HG03460 (cell line): ENCODE data around the gene FRZB.
"Not testable (repeated sequence)": the region's sequence is repeated elsewhere in the genome, so short reads cannot be mapped to it uniquely, and the experiment has no call there.

Experiments used
- ATAC-seq: cut with Tn5 transposase; IDR thresholded peaks from one replicate; pipeline ENCODE4 v1.9.1; 2021; ENCODE audit not compliant: unreplicated experiment

The FRZB gene

GRCh38 chr2:182866461-182867406 lies at the start of gene FRZB:
Gene FRZB, minus strand, starts transcription at chr2:182866637. Its CDS starts 85 bp downstream, at chr2:182866552.
- ATAC-seq, result no peak

DNA sequence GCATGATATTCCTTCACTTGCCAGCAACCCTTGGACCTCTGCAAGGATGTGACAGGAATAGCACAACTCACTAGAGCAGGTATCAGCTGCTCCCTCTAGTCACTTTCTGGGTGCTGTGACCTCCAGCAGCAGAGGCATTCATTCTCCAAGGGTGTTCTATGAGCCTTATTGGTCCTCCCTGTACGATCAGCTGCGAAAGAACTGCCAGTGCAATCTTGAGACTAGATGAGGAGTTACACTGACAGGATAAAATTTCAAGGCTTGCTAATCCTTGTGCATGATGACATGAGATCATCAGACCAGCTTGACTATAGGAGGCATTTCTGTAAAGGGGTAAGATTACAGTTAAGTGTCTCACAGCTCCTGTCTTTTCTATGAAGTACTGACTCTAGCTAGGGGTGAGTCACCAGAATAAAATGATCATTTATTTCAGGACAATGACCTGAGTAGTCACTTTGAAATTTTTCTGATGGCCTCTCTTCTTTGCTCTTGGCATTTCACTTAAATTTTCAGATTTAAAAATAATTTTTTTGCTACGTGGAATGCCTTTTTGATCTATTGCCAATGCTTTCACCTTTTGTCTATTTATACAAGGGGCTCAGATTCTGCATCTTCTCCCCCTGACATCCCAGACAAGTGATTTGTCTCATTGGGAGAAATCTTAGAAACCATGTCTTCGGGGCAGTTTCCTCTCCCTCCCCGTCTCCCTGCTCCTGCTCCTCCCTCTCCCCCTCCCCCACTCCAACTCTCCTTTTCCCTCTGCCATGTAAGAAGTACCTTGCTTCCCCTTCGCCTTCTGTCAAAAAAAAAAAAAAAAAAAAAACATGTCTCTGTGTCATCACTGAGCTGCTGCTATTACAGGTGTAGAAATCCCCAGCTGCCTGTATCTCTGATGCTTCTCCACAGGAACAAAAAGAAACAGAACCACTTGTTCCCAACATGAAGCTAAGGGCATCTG lies 49.2 kb upstream of the FRZB start:
- ATAC-seq, result no peak

- no peak for ATAC-seq
These were observed 48.4 kb upstream of the FRZB start for GRCh38 chr2:182914852-182915251.

DNA sequence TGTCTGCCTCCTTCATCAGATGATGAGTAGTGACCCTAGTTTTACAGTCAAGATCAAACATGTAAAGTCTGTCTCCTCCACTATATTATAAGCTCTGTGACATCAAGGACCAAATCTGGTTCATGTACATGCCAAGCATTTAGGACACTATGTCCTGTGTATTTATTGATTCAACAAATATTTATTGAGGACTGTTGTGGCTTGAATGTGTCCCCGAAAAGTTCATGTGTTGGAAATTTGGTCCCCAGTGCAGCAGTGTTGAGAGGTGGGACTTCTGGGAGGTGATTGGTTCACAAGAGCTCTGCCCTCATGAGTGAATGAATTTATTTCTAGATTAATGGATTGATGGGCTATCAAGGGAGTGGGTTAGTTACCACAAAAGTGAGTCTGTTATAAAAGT lies 46.6 kb upstream of the FRZB start:
- ATAC-seq, result no peak

DNA sequence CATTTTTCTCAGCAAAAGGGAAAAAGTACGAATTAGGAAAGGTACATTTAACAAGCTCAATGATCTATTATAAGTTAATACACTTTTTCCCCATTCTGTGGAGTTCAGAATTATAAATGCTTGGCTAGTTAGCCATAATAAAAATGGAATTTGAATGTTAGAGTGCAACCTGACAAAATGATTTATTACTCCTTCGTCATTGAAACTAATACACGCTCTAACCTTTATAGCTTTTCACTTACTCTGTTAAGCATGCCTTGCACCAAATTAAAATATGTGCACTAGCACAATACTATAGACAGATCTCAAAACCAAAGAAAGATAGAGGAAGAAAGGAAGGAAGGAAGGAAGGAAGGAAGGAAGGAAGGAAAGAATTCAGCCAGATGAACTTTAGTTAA lies 46.1 kb upstream of the FRZB start:
- no peak for ATAC-seq

- no peak for ATAC-seq
These were observed 45.5 kb upstream of the FRZB start for GRCh38 chr2:182911813-182912517.

DNA sequence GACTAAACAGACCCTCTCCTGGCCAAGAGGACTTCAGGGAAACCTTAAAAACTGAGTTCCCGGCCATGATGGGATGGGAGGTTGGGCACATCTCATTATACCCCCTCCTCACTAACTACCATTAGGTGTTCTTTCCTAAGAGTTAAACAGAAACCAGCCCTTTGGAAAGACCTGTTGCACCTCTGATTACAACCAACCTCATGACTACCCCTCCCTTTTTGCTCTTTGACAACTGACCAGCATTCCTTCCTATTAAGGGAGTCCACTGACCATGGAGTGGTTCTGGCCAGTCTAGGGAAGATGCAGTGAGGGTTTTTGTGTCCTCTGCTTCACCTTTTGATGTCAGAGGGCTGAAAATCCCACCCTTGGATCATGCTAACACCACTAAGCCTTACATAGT lies 44.5 kb upstream of the FRZB start:
- ATAC-seq, result no peak

DNA sequence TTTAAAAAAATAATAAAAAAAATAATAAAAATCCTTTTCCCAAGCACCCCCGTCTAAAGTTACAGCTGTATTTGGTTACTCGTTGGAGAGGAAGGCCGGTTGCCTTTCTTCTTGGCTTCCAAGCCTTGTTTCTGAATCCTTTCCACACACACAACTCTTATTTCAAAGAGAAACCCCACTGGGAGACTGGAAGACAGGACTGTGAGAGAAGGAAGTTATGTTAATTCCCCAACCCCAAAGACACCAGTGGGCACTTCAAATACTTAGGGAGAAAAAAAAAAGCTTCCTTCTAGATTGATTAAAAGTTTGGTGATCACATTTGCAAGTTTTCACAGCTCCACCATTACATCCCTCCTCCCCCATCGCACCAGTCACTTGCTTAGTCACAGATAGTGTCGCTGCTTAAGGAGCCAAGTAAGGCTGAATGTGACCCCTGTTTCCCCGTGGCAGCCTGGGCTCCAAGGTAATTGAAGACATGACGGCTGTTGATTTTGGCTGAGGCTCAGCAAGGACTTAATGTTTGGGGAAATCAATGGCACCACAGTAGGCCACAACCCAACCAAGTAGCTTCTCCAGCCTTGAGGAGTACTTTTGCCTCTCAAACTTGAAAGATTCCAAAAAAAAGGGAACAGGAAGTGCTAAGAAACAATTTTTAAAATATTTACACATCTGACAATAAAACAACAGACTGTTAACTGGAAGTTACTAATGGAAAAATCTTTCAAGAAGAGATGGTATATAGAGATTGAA lies 40.8 kb upstream of the FRZB start:
- ATAC-seq, result no peak

DNA sequence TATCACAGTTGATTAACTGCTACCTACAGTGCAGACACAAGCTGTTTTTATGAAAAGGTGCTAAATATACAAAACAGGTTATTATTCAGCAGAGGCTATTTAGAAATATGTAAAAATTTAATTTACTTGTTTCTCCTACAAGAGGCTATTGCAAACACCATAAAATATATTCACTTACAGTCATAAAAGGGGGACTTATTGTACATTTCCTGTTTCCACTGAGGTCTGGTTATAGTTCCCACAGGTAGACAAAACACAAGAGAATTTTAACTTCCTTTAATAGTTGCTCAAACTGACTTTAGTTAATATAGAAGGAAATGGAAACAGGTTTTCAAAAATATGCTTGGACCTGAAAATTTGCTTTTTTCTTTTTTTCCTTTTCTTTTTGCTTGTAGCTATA lies 40.0 kb upstream of the FRZB start:
- ATAC-seq, result no peak

- no peak for ATAC-seq
These were observed 38.4 kb upstream of the FRZB start for GRCh38 chr2:182904844-182905243.

DNA sequence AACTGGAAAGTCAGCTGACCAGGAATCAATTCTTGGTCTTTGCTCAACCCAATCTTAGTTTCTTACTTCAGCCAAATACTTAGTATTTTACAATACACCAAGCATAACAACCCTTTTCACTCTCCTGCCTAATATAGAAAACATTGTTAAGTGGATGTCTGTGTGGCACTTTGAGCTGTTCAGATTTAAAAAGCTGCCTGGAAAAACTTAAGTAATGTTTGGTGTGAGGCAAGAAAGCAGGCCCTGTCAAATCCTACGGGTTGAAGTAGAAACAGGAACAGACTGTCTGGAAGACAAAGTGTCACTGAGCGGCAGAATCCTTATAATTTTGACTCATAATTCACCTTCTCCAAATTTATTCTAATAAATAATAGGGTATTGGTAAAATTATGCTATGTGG lies 37.1 kb upstream of the FRZB start:
- no peak for ATAC-seq

- no peak for ATAC-seq
These were observed 35.3 kb upstream of the FRZB start for GRCh38 chr2:182901748-182902147.

- ATAC-seq, result no peak
These were observed 32.3 kb upstream of the FRZB start for GRCh38 chr2:182898718-182899117.

- ATAC-seq, result no peak
These were observed 30.7 kb upstream of the FRZB start for GRCh38 chr2:182897137-182897536.

DNA sequence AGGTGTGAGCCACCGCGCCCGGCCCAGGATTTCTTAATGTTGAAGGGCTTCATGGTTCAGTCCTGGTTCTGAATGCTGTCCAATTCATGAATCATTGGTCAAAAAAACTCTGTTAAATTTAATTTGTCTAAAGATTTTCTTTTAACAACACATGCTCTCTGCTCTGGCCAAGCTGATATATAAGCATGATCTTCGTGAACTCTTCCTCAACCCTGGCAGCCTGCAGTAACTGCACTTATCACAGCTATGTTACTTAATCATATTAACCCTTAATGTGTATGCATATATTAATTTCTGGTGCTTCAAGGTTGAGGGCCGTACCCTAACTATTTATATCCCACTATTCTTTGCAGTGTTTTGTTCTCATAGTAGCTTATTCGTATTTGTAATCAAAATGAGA lies 29.4 kb upstream of the FRZB start:
- ATAC-seq, result no peak

- ATAC-seq, result no peak
These were observed 28.7 kb upstream of the FRZB start for GRCh38 chr2:182895169-182895568.

GRCh38 chr2:182894174-182894573 lies 27.7 kb upstream of the FRZB start:
- ATAC-seq, result no peak

DNA sequence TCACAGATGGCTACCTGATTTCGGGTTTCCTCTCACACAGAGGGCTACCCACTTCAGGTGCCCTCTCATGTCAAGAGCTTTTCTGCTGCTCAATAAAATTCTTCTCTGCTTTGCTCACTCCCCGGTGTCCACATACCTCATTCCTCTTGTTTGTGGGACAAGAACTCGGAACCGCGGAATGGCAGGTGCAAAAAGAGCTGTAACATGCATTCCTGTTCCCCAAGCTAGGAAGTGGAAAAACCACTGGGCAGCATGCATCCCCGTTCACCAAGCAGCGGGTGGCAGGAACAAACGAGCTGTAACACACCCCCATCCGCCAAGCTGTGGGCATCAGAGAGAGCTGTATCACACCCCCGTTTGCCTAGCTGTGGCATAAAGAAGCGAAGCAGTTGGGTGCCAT lies 27.2 kb upstream of the FRZB start:
- no peak for ATAC-seq

DNA sequence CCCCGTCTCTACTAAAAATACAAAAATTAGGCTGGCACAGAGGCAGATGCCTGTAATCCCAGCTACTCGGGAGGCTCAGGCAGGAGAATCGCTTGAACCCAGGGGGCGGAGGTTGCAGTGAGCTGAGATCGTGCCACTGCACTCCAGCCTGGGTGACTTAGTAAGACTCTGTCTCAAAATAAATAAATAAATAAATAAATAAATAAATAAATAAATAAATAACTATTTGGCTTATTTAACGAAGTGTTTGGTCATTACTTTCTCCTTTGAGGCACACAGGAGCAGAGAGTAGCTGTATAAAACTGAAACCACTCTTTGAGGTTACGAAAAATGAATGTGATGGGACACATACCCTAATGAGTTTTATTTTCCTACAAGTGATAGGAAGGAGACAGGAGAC lies 26.6 kb upstream of the FRZB start:
- ATAC-seq, result not testable (repeated sequence)

DNA sequence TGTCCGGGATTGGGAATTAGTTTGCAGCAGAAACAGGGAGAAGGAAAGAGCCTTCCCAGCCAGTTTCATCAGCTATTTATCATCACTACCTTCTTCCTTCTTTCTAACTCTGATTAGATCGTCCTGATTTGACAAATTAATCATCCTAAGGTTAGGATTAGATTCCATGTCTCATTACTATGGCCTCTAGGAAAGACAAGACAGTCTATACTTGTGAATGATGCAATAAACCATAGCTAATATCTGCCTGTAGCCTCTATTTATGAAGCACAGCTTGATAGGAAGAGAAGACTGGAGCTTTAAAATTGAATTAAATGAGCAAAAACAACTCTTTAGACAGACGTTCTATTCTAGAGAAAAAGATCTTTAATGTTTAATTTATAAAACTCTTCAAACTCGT lies 25.2 kb upstream of the FRZB start:
- ATAC-seq, result no peak
